OCI-LY1 (cell line): Measurements from ENCODE around the gene DPH1.

Source experiments
- H2AFZ ChIP-seq: fragments of 200-600 bp; sonication (generic), shearing (Covaris generic); 2 replicates; pipeline ENCODE4 v1.6.0; 2014; ENCODE audit warnings: antibody characterized with exemption, mild to moderate bottlenecking, low read length
- H3F3A ChIP-seq: fragments of 200-600 bp; sonication (generic), shearing (Covaris generic); 2 replicates; pipeline ENCODE4 v1.6.0; 2014; ENCODE audit warnings: mild to moderate bottlenecking, antibody characterized with exemption, low read length, moderate library complexity; ENCODE audit not compliant: insufficient read depth
- H3K27ac ChIP-seq: fragments of 200-600 bp; sonication (generic); 2 replicates; pipeline ENCODE4 v1.5.1; 2014; ENCODE audit warnings: low read length, mixed run types, mild to moderate bottlenecking, low read depth; ENCODE audit not compliant: poor library complexity, severe bottlenecking
- H3K27me3 ChIP-seq: fragments of 200-600 bp; sonication (generic); 2 replicates; pipeline ENCODE4 v1.6.0; 2014; ENCODE audit warnings: antibody characterized with exemption, mild to moderate bottlenecking, low read length, moderate library complexity; ENCODE audit not compliant: insufficient read depth
- H3K36me3 ChIP-seq: fragments of 200-600 bp; sonication (generic); 2 replicates; pipeline ENCODE4 v1.6.1; 2014; ENCODE audit warnings: mild to moderate bottlenecking, antibody characterized with exemption, low read length, moderate library complexity, mixed read lengths; ENCODE audit not compliant: insufficient read depth
- H3K4me1 ChIP-seq: fragments of 200-600 bp; sonication (generic); 2 replicates; pipeline ENCODE4 v1.5.1; 2014; ENCODE audit warnings: mild to moderate bottlenecking, low read length, moderate library complexity; ENCODE audit not compliant: insufficient read depth, severe bottlenecking
- H3K4me2 ChIP-seq: fragments of 200-600 bp; sonication (generic), shearing (Covaris generic); 2 replicates; pipeline ENCODE4 v1.6.1; 2014; ENCODE audit warnings: low read length
- H3K4me3 ChIP-seq: fragments of 200-600 bp; sonication (generic); 2 replicates; pipeline ENCODE4 v1.5.1; 2014; ENCODE audit warnings: low read length, low read depth, mild to moderate bottlenecking, mixed read lengths; ENCODE audit not compliant: poor library complexity, severe bottlenecking
- H3K79me2 ChIP-seq: fragments of 200-600 bp; shearing (Covaris generic); 2 replicates; pipeline ENCODE4 v1.6.1; 2016; ENCODE audit warnings: mixed run types, low read length, mixed read lengths; ENCODE audit not compliant: insufficient read depth
- H3K9ac ChIP-seq: fragments of 200-600 bp; sonication (generic), shearing (Covaris generic); 2 replicates; pipeline ENCODE4 v1.6.1; 2014; ENCODE audit warnings: mild to moderate bottlenecking, low read length, mixed read lengths
- H3K9me2 ChIP-seq: fragments of 200-600 bp; sonication (generic), shearing (Covaris generic); 2 replicates; pipeline ENCODE4 v1.6.1; 2014; ENCODE audit warnings: low read depth, mild to moderate bottlenecking, low read length, mixed read lengths
- H3K9me3 ChIP-seq: fragments of 200-600 bp; shearing (Covaris generic); 2 replicates; pipeline ENCODE4 v1.6.1; 2014; ENCODE audit warnings: low read length, mixed read lengths
- H4K20me1 ChIP-seq: fragments of 200-600 bp; sonication (generic), shearing (Covaris generic); 2 replicates; pipeline ENCODE4 v1.6.0; 2016; ENCODE audit warnings: mild to moderate bottlenecking, low read length; ENCODE audit not compliant: insufficient read depth
- EZH2 ChIP-seq: fragments of 200-600 bp; sonication (generic), shearing (Covaris generic); IDR thresholded peaks from 2 replicates; pipeline ENCODE4 v1.8.0; 2017; ENCODE audit warnings: borderline replicate concordance, mixed run types, mild to moderate bottlenecking, antibody characterized with exemption, low read length, moderate library complexity, mixed read lengths
- TF ChIP-seq, protein P1 (sequence below): fragments of 200-600 bp; sonication (generic), shearing (Covaris generic); IDR thresholded peaks from 2 replicates; pipeline ENCODE4 v1.5.1; 2017; ENCODE audit warnings: mild to moderate bottlenecking, antibody characterized with exemption, low read length, moderate library complexity, mixed read lengths

Gene DPH1

DNA sequence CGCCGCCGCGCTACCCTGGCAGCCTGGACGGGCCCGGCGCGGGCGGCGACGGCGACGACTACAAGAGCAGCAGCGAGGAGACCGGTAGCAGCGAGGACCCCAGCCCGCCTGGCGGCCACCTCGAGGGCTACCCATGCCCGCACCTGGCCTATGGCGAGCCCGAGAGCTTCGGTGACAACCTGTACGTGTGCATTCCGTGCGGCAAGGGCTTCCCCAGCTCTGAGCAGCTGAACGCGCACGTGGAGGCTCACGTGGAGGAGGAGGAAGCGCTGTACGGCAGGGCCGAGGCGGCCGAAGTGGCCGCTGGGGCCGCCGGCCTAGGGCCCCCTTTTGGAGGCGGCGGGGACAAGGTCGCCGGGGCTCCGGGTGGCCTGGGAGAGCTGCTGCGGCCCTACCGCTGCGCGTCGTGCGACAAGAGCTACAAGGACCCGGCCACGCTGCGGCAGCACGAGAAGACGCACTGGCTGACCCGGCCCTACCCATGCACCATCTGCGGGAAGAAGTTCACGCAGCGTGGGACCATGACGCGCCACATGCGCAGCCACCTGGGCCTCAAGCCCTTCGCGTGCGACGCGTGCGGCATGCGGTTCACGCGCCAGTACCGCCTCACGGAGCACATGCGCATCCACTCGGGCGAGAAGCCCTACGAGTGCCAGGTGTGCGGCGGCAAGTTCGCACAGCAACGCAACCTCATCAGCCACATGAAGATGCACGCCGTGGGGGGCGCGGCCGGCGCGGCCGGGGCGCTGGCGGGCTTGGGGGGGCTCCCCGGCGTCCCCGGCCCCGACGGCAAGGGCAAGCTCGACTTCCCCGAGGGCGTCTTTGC is 28.0 kb downstream of the DPH1 start:
- Histone ChIP-seq H3K4me1 (peaks cover 45% of the 10 kb centered on the region), H3K36me3 (peaks cover 11% of the 10 kb centered on the region; the same call in 1 of the 2 replicates), H3F3A (no peaks in the 10 kb centered on the region), H4K20me1 (no peaks in the 10 kb centered on the region), H3K4me2 (peak overlapping the region; percentile 73), H3K79me2 (no peaks in the 10 kb centered on the region), H3K27ac (no peak overlapping the region), H3K9me2 (no peaks in the 10 kb centered on the region), H3K27me3 (no peaks in the 10 kb centered on the region), H3K9me3 (no peaks in the 10 kb centered on the region), H3K4me3 (peak overlapping the region; percentile 53), H2AFZ (no peak overlapping the region), H3K9ac (no peak overlapping the region)
- TF ChIP-seq EZH2: no peak
- TF ChIP-seq, protein P1, sequence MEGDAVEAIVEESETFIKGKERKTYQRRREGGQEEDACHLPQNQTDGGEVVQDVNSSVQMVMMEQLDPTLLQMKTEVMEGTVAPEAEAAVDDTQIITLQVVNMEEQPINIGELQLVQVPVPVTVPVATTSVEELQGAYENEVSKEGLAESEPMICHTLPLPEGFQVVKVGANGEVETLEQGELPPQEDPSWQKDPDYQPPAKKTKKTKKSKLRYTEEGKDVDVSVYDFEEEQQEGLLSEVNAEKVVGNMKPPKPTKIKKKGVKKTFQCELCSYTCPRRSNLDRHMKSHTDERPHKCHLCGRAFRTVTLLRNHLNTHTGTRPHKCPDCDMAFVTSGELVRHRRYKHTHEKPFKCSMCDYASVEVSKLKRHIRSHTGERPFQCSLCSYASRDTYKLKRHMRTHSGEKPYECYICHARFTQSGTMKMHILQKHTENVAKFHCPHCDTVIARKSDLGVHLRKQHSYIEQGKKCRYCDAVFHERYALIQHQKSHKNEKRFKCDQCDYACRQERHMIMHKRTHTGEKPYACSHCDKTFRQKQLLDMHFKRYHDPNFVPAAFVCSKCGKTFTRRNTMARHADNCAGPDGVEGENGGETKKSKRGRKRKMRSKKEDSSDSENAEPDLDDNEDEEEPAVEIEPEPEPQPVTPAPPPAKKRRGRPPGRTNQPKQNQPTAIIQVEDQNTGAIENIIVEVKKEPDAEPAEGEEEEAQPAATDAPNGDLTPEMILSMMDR: no peak

DNA sequence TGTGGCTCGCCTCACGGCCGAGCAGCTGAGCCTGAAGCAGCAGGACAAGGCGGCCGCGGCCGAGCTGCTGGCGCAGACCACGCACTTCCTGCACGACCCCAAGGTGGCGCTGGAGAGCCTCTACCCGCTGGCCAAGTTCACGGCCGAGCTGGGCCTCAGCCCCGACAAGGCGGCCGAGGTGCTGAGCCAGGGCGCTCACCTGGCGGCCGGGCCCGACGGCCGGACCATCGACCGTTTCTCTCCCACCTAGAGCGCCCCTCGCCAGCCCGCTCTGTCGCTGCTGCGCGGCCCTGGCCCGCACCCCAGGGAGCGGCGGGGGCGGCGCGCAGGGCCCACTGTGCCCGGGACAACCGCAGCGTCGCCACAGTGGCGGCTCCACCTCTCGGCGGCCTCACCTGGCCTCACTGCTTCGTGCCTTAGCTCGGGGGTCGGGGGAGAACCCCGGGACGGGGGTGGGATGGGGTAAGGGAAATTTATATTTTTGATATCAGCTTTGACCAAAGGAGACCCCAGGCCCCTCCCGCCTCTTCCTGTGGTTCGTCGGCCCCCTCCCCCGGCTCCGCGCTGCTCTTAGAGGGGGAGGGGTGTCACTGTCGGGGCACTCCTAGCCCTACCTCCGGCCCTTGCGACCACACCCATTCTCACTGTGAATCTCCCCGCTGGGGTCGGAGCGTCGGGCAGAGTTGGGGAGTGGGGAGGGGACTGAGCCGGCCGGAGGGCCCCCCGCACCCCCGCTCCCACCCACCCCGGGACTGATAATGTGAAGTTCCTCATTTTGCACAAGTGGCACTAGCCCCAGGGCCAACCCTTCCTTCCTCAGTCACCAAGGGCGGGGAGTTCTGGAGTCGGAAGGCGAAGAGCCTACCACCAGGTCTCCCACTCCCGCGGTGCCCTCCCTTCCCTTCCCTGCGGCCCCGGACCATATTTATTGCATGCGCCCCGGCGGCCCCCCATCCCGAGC is 28.9 kb downstream of the DPH1 start:
- no peaks in the 10 kb centered on the region for H3K9me2 ChIP-seq
- H3K4me2 ChIP-seq: peak overlapping the region; percentile 73
- H3K27ac ChIP-seq: no peak overlapping the region

More for the DNA sequence above, 28.9 kb downstream of the DPH1 start:
- Histone ChIP-seq H3K9ac (peak overlapping the region; percentile 24; the same call in 1 of the 2 replicates), H3K9me3 (no peaks in the 10 kb centered on the region), H3K36me3 (peaks cover 20% of the 10 kb centered on the region; the same call in 1 of the 2 replicates), H3F3A (no peaks in the 10 kb centered on the region), H4K20me1 (no peaks in the 10 kb centered on the region), H3K79me2 (no peaks in the 10 kb centered on the region), H2AFZ (no peak overlapping the region), H3K27me3 (no peaks in the 10 kb centered on the region), H3K4me1 (peaks cover 45% of the 10 kb centered on the region), H3K4me3 (peak overlapping the region; percentile 53)
- no peak for TF ChIP-seq EZH2
- TF ChIP-seq, protein P1: peak; percentile 84
